Measurements from ENCODE around the gene RBM33. TPM values are rescaled to one million over a fixed set of nuclear protein-coding genes. Genes with fewer than 3 reads are reported as not detected.

RBM33 gene
- total and polyA plus RNA-seq, 2 of the 13 experiments (the other 11 are each of a cell fraction or from before 2014, with no cell fraction given), result 12.4 to 28.9 TPM

DNA sequence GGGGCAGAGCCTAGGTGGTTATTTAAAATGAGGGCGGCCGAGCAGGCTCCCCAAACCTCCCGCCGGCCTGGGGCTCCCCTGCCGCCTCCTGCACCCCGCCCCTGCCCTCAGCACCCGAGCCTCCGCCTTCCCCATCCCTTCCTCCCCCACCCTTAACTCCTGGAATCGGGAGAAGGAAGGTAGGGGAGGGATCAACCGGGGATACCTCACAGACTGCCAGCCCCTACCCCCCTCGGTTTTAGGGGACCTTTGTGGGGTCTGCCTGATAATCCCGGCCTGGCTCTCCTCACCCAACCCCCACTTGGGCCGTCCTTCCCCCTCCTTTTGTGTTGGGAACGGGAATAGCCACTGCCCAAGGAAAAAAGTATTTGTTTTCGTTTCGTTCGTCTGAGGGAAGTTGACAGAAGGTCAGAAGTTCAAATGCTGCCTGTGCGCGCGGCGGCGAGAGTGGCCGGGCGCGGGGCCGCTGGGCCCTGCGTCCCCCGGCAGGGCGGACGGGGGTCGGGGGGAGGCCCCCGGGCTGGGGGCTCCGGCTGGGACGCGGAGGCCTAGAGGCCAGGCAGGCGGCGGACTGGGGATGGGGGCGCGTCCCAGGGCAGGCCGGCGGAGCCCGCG, 165.0 kb downstream of the RBM33 start (continued):
- TF ChIP-seq, protein P1, sequence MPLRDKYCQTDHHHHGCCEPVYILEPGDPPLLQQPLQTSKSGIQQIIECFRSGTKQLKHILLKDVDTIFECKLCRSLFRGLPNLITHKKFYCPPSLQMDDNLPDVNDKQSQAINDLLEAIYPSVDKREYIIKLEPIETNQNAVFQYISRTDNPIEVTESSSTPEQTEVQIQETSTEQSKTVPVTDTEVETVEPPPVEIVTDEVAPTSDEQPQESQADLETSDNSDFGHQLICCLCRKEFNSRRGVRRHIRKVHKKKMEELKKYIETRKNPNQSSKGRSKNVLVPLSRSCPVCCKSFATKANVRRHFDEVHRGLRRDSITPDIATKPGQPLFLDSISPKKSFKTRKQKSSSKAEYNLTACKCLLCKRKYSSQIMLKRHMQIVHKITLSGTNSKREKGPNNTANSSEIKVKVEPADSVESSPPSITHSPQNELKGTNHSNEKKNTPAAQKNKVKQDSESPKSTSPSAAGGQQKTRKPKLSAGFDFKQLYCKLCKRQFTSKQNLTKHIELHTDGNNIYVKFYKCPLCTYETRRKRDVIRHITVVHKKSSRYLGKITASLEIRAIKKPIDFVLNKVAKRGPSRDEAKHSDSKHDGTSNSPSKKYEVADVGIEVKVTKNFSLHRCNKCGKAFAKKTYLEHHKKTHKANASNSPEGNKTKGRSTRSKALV (CRISPR knock-in tag; IDR thresholded peaks at IDR 0.05), result no peak
- TF ChIP-seq DMAP1 (CRISPR knock-in tag; IDR thresholded peaks at IDR 0.05), result no peak
- no peak for TF ChIP-seq ZNF3 (CRISPR knock-in tag; IDR thresholded peaks at IDR 0.05)
- TF ChIP-seq FOSL1 (CRISPR knock-in tag; IDR thresholded peaks at IDR 0.05; ENCODE audit: borderline replicate concordance), result 0 out of 2 replicates have a peak, but pooled peaks have one; percentile 1
- no peak for TF ChIP-seq JUN (CRISPR knock-in tag; IDR thresholded peaks at IDR 0.05)
- no peak for TF ChIP-seq ZKSCAN5 (CRISPR knock-in tag; IDR thresholded peaks at IDR 0.05)
- TF ChIP-seq ZNF24 (IDR thresholded peaks at IDR 0.05), result no peak
- TF ChIP-seq FOXC1 (CRISPR knock-in tag; IDR thresholded peaks at IDR 0.05; ENCODE audit: borderline replicate concordance), result 0 out of 2 replicates have a peak, but pooled peaks have one; percentile 4
- no peak for TF ChIP-seq HMGXB3 (CRISPR knock-in tag; IDR thresholded peaks at IDR 0.05; ENCODE audit: borderline replicate concordance)
- TF ChIP-seq PATZ1 (CRISPR knock-in tag; IDR thresholded peaks at IDR 0.05), result peak; percentile 1; the same call in 1 of the 2 replicates
- TF ChIP-seq ZFP82 (CRISPR knock-in tag; IDR thresholded peaks at IDR 0.05; ENCODE audit: borderline replicate concordance), result no peak
- no peak for TF ChIP-seq ZNF747 (CRISPR knock-in tag; IDR thresholded peaks at IDR 0.05; ENCODE audit: borderline replicate concordance)
- no peak for TF ChIP-seq ZFP90 (CRISPR knock-in tag; IDR thresholded peaks at IDR 0.05; ENCODE audit: borderline replicate concordance)
- no peak for TF ChIP-seq CENPX (CRISPR knock-in tag; IDR thresholded peaks at IDR 0.05)
- TF ChIP-seq ZNF674 (CRISPR knock-in tag; IDR thresholded peaks at IDR 0.05; ENCODE audit: low read depth), result peak; percentile 39; the same call in 1 of the 2 replicates
- no peak for TF ChIP-seq ZIK1 (CRISPR knock-in tag; IDR thresholded peaks at IDR 0.05; ENCODE audit: borderline replicate concordance, low read depth)
- no peak for TF ChIP-seq YEATS2 (CRISPR knock-in tag; IDR thresholded peaks at IDR 0.05; ENCODE audit: borderline replicate concordance)
- TF ChIP-seq ZNF207 (IDR thresholded peaks at IDR 0.05; ENCODE audit: borderline replicate concordance), result no peak
- no peak for TF ChIP-seq ZEB1 (IDR thresholded peaks at IDR 0.05; ENCODE audit: insufficient replicate concordance, low read depth)
- TF ChIP-seq ZNF44 (CRISPR knock-in tag; IDR thresholded peaks at IDR 0.05), result no peak
- no peak for TF ChIP-seq TEAD2 (CRISPR knock-in tag; IDR thresholded peaks at IDR 0.05)
